RPMI8226 (cell line): ENCODE measurements around the gene AGTPBP1.
"Not testable (repeated sequence)": the region's sequence is repeated elsewhere in the genome, so short reads cannot be mapped to it uniquely, and the experiment has no call there.

Experiments used
- DNase-seq: peaks from one replicate; pipeline ENCODE4 v3.0.0-alpha.2; 2015

Gene AGTPBP1

DNA sequence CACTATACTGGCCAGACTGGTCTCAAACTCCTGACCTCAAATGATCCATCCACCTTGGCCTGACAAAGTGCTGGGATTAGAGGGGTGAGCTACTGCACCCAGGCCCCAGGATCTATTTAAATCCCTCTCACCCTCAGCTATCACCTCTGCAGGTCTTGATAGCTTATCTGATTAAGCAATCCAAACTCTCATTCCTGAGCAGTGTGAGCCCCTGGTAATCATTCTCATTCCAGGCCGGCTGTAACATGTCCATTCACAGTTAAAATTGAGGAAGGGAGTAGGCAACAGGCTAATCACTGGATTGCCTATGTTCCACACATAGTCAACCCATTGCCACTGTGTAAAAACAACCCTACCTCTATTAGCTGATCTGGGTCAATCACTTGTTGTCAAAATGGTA, 111.1 kb downstream of the AGTPBP1 start:
- no peak for DNase-seq

DNA sequence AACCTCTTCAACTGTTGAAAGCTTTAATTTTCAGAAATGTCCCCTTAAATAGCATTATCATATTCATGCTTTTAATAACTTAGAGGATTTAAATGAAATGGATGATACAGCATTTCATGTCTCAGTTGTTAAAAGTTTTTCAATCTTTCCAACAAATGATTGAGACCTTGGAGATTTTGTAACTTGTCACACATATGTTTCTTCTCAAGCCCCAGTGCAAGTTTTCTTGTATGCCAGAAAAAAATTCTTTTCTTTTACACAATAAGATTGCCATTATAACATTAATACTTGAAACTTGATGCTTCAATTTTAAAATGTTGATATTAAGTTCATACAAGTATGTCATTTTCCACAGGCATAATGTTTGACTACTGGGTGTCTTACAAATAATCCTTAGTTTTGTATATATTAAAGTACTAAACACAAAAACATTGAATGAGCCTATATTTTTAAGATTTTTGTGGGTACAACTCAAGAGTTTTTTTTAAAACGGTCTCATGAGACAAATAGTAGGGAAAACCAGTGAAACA, 124.5 kb downstream of the AGTPBP1 start:
- DNase-seq: no peak

DNA sequence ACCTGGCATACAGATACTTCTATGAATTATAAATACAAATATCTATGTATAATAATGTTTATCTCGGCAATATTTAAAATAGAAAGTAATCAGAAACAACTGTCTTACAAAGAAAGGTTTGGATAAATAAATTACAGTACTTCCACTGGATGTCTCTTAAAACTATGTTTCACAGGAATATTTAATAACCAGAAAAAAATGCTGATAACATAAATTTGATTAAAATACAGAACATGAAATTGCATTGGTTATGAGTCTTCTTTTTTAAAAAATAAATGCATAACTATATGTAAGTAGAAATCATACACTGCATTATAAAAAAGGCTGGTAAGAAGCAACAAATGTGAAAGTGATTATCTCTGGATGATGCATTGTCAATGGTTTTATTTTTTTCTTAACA, 126.0 kb downstream of the AGTPBP1 start:
- DNase-seq: no peak

DNA sequence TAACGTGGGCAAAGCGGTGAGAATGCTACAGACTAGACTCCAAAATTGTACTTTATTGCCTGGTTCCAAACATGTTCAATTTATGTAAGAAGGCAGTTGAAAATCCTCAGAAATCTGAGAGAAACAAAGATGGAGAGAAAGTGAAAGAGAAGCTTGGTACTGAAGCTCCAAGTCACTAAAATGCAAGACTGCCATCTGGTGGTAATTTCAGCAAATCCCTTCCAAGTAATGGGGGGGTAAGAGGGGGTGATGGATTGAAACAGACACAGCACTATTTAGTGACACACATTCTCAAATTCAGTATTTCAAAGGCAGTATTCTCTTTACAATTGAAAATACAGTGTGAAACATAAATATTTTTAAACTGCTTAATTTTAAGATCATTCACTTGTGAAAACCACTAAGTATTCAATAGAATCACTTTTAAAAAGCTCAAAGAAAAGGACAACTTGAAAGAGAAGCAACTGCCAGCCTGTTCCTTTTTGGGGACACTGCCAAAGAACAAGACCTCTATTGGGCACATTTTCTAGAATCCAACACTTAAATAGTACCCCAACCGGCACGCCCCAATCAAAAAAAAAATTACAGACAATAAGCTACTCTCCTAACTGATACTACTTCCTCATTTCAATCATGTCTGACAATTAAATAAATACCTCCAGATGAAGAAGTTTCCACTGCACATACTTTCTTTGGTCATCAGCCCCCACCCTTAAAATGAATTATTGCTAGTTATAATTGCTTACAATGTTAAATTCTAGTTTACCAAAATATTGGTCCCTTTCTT, 131.5 kb downstream of the AGTPBP1 start:
- DNase-seq: peak; percentile 60

DNA sequence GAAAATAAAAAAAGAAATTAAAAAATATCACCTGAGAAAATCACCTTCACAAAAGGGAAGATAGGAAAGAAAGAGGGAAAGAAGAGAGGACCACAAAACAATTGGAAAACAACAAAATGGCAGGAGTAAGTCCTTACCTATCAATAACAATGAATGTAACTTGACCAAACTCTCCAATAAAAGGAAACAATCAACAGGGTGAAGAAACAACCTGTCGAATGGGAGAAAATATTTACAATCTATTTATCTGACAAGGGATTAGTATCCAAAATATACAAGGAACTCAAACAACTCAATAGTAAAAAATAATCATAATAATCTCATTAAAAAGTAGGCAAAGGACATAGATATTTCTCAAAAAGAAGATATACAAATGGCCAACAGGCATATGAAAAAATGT, 135.8 kb downstream of the AGTPBP1 start:
- no peak for DNase-seq

DNA sequence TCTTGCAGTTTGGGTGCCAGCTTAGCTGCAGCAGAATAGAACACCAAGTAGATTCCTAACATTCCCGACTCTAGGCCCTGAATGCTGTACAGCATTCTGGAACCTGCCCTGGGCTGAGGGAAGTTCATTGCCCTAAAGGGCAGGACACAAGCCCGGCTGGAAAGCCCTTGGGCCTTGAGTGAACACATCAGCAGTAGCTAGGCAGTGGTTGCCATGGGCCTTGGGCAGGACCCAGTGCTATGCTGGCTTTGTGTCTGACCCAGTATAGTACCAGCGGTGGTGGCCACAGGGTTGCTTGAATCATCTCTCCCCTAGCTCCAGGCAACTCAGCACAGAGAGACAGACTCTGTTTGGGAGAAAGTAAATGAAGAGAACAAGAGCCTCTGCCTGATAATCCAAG, 137.8 kb downstream of the AGTPBP1 start:
- no peak for DNase-seq

DNA sequence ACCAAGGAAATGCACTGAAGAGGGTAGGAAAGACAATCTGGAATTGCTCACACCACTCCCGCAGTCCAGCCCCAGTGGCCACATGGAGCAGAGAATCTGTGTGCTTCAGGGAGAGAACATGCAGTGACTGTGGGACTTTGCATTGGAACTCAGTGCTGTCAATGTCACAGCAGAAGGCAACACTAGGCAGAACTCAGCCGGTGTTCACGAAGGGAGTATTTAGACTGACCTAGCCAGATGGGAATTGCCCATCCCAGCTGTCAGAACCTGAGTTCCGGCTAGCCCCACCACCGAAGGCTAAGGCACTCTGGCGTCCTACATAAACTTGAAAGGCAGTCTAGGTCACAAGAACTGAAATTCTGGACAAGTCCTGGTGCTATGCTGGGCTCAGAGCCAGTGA, 139.0 kb downstream of the AGTPBP1 start:
- no peak for DNase-seq

DNA sequence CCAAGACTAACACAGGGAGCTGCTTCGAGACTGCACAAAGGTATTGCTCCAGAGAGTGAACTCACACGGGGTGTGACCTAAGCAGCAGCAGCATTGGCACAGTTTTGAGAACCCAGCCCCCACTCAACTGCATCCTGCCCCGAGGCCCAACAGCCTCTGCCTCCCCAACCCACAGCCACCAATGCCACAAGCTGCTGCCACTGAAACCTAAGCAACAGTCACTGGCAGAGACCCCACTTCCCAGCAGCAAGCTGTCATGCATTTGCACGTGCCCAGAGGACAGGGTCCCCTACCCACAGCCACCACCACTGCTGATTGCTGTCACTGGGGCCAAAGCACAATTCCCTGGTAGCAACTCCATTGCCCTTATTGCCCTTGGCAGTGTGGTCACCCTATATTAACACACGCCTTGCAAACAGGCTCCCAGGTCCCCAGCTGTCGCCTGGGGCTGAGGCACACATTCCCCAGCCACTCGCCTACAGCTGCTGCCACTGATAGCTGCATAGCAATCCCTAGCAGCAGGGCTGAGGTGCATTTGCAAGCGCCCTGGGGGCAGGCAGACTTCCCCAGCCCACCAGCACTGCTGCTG, 141.0 kb downstream of the AGTPBP1 start:
- no peak for DNase-seq

DNA sequence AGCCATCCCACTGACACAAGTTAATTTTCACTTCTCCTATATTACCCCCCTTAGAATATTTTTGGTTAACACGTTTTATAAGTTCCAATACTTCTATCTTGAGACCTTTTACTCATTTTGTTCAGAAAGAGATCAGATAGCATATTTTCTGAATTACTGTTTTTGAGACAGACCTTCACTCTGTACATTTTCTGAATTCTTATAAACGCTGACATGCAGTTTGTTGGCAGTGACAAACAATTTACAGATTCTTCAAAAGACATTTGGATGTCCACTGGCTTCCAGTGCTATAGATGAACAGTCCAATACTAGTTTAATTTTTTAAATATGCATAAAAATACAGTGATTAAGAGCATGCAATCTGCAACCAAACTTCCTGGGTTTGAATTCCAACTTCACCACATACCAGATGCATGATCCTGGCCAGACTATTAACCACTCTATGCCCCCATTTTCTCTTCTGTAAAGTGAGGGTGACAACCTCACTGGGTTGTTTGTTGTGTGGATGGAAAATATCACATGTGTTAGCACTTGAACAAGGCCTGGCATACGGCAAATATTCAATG, 142.1 kb downstream of the AGTPBP1 start:
- no peak for DNase-seq

DNA sequence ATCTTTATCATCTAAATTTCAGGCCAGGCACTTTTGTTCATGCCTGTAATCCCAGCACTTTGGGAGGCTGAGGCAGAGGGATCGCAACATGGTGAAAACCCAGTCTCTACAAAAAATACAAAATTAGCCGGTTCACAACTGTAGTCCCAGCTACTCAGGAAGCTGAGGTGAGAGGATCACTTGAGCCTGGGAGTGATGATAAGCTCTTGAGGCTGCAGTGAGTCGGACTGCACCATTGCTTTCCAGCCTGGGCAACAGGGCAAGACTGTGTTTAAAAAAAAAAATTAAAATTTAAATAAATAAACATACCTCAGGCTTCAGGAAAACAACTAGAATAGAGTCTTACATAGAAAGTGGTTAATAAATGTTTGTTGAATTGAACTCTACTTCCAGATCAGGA, 147.4 kb downstream of the AGTPBP1 start:
- DNase-seq: no peak

DNA sequence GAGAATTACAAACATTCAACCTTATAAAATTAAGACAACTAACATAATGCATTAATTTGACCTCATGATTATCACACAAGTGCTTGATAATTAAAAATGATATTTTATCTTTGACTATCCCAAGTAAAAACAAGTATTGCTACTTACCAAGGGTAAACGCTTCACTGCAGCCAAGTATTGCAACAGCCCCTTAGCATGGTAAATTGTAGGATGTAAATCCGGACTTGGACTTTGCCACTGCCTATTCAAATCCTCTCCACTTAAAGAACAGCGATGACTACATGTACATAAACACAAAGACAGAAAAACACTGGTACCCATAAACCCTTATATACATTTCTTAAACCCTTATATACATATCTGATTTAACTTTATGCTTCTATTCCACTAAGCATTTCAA, 155.1 kb downstream of the AGTPBP1 start:
- DNase-seq: no peak

DNA sequence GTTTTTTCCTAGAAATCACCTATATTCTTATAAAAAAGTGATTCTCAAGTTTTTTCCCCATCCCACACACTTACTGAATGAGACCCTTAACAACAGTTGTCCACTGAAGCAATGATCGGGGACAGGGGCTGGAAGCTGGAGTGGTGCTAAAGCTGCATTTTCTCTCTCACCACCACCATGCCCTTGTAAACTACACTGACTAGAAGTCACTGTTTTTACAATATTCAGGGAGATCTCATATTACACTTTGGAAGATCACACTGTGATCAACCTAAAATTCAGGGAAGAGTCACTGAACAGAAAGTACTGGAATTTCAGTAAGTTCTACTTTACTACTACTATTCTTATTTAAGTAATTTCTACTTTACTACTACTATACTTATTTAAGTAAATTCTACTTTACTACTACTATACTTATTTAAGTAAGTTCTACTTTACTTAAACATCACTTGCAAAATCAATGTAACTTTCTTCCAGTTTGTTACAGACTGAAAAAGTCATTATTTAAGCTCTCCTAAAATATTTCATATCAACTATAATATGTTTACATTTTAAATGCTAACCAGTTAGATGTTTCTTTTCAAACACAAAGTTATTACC, 164.3 kb downstream of the AGTPBP1 start:
- no peak for DNase-seq

DNA sequence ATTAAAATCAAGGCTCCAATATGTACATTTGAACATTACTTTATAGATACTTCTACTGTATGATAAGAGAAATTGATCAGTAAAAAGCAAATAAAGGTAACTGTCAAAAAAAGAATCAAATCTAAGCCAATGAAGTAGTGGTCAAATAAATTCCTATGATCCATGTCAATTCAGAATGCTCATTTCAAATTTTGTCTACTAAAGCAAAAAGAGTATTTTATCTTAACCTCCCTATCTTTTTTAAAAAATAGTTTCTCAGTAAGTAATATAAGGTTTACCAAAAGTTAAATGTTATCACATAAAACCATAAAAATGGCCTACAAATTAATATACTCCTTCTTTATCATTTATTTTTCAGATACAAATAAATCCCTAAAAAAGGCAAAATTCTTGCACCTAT, 165.9 kb downstream of the AGTPBP1 start:
- DNase-seq: no peak

DNA sequence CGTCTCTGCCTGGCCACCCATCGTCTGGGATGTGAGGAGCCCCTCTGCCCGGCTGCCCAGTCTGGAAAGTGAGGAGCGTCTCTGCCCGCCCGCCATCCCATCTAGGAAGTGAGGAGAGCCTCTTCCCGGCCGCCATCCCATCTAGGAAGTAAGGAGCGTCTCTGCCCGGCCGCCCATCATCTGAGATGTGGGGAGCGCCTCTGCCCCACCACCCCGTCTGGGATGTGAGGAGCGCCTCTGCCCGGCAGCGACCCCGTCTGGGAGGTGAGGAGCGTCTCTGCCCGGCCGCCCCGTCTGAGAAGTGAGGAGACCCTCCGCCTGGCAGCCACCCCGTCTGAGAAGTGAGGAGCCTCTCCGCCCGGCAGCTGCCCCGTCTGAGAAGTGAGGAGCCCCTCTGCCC, 168.2 kb downstream of the AGTPBP1 start:
- not testable (repeated sequence) for DNase-seq

DNA sequence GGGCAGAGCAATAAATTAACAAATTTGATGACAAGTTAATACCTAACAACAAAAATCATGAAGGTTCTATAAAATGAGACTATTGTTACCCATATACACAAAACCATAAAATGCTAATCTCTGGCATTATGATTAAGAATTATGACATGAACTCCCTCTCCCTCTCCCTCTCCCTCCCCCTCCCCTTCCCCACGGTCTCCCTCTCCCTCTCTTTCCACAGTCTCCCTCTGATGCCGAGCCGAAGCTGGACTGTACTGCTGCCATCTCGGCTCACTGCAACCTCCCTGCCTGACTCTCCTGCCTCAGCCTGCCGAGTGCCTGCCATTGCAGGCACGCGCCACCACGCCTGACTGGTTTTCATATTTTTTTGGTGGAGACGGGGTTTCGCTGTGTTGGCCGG, 168.8 kb downstream of the AGTPBP1 start:
- not testable (repeated sequence) for DNase-seq

DNA sequence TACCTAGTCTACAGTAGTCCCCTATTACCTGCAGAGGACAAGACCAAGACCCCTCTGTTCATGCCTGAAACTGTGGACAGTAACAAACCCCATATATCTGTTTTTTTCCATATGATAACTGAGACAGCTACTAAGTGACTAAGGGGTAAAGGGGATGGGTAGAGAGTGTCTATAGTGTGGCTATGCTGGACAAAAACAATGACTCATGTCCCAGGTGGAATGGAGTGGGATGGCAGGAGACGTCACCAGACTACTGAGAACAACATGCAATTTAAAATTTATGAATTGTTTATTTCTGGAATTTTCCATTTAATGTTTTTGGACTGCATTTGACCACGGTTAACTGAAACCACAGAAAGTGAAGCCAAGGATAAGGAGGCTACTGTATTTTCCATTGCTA, 171.8 kb downstream of the AGTPBP1 start:
- DNase-seq: no peak

DNA sequence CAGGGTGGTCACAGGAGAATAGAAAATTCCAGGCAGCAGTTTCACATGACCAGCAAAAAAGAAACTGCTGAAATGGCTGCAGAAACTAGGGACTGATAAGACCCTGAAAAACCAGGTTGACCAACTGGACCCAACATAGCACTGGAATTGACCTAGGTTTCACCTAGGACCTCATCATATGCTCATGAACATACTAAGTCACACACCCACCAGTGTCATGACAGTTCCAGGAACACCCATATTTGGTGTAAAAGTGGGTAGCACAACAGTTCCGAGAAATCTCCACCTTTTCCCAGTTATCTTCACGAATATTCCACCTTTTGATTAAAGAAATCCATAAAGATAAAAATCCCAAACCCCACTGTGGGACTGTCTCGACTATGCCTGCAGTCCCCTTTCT, 182.2 kb downstream of the AGTPBP1 start:
- DNase-seq: no peak

DNA sequence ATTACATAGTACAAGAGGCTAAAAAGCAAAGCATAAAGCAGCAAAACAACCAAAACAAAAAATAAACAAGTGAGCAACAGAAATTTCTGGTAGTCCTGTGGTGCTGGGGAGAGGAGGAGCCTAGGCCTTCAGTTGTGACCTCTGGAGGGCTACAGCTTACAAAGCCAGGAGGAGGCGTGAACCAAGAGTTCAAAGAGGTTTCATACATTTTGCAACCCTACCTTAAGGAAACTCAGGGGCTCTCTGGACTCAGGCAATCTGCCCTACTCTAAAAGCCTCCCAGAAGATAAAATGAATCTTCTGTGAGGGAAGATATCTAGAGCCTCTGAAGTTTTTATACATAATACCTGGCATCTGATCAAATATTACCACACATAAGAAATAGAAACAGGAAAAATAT, 187.4 kb downstream of the AGTPBP1 start:
- DNase-seq: no peak

DNA sequence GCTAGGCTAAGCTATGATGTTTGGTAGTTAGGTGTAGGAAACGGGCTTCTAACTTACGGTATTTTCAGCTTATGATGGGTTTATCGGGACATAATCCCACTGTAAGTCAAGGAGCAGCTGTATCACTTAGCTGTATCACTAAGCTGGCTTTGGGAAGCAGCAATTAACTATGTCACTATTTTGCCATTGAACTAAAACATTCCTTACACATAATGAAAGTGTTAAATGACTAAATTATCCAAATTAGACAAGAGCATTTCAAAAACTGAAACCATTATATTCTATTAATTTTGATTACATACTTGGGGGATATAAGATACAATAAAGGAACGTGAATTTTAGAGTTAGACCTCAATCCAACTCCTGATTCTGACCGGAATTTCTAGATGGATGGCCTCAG, 188.3 kb downstream of the AGTPBP1 start:
- DNase-seq: no peak

DNA sequence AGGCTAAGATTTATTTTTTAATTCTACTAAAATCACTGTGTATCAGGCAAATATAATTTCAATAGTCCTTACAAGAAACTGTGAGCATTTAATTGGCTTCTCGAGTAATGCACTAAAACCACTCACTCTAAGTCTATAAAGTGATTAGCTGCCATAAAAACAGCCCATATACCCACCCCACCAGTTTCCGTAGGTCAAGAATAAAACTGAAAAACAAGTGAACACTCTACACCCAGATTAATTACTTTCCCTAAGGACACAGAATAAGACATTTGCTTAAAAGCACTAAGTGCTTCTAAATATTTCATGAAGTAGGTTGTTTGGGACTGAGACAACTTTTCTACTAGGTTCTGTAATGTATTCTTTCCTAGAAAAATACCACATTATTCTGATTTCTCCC, 194.2 kb downstream of the AGTPBP1 start:
- DNase-seq: no peak

DNA sequence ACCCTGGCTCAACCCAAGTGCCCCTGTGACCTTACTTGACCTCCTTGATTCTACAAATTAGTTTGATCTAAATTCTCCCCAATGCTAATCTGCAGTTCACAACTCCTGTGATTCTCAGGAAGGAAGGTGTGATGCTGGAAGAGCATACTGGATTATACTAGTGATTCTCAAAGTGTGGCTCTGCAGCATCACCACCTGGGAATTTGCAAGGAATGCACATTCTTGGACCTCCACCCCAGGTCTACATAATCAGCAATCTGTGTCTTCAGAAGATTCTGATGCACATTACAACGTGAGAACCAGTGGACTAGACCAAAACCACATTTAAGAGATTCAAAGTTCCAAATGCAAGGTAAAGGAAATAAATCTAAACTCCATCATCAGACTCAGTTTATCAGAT, 198.6 kb downstream of the AGTPBP1 start:
- DNase-seq: no peak

DNA sequence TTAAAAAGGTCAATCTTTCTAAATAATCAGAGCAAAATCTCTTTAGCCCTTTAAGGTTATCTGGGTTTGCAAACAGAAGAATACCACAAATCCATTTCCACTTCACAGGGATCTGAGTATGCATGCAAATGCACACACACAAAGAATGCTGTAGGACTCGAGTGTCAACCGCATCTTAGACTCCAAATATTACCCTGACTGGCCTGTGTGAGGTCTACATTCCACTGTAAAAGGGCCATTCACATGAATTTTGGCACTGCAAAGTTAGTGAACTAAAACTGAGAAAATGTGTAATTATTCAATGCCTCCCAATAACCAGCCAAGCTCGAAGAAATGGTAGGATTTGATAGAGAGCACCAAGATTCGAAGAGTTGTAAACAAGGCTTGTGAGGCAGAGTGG, 199.9 kb downstream of the AGTPBP1 start:
- no peak for DNase-seq

DNA sequence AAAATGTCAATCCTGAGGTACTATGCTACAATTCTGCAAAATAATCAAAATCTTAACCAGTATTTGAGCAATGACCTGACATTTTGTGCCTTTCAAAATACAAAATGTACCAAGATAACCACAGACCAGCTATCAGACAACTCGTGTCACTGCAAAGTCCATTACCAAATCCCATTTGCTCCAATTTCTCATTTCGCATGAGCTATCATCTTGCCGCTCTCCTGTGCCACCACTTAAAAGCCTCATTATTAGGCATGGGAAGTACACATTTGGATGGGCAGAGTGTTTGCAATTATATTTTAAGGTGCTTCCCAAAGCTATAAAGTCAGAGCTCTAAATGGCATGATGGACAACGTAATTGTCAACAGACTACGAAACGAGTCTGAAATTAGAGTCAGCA, 205.2 kb downstream of the AGTPBP1 start:
- no peak for DNase-seq

DNA sequence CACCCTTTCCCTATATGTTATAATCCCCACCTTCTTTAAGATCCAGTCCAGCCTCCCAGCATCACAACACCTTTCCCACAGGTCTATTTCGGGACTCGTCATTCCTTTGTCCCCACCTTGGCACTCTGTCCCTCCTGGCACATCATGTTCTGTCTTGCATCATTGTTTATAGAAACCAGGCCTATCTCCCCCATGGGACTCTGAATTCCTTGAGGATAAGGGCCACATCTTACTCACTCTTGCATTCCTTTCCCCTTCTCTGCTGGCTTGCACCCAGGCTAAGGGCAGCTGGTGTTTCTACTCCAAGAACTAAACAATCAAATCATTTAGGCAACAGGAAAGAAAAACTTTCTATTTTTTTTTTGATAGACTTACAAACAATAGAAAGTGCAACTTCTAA, 205.7 kb downstream of the AGTPBP1 start:
- DNase-seq: no peak
